T47D (cell line): ENCODE results near the gene TMEM138.
A peak's percentile ranks its signal among the peaks of the same experiment; 100 is the strongest.

ENCODE experiments used
- DNase-seq, 2 experiments: peaks; one replicate each; pipeline versions ENCODE4 v3.0.0 to v3.0.0-alpha.2; 2011 to 2012; ENCODE audit warnings: low read depth in 1 of 2, low spot score in 1 of 2
- JUND ChIP-seq: IDR thresholded peaks from 2 replicates; pipeline ENCODE4 v1.6.1; 2012; ENCODE audit warnings: low read depth
- in situ Hi-C: cut with HindIII; loops from 2 replicates; pipeline ENCODE4 v1.10.0; 2016; ENCODE audit warnings: low sequenced_read_pairs, low pct_unique_long_range_greater_than_20kb

Gene TMEM138

GRCh38 chr11:61361741-61362541, at the start of gene TMEM138, which contains the start of gene CYB561A3:
Gene TMEM138 (plus strand): TSS chr11:61362374. CDS start chr11:61364391, 2,017 bp downstream.
Gene CYB561A3 (minus strand): TSS chr11:61361882. CDS start chr11:61356713, 5,169 bp downstream.
- in situ Hi-C loops = no loop called here
- DNase-seq = peak; percentile 90 to 97
- no peak for TF ChIP-seq JUND

DNA sequence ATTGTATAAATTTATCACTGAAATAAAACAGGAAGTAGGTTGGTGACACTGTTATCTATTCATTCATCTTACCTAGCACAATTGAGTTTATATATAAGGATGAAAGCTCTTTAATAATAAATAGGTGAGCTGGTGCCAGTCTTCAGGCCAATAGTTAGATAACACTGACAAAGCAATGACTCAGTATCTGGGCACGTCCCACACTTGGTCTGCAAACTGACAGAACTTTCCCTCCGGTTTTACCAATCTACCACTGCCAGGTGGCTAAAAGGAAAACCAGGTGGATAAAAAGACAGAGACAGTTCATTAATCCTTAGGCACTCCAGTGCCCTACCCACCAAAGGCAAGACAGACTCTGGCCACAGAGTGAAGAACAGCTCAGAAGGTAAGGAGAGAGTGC, 46.9 kb upstream of the TMEM138 start:
- TF ChIP-seq JUND = no peak
- in situ Hi-C loops = no loop called here
- DNase-seq = no peak

DNA sequence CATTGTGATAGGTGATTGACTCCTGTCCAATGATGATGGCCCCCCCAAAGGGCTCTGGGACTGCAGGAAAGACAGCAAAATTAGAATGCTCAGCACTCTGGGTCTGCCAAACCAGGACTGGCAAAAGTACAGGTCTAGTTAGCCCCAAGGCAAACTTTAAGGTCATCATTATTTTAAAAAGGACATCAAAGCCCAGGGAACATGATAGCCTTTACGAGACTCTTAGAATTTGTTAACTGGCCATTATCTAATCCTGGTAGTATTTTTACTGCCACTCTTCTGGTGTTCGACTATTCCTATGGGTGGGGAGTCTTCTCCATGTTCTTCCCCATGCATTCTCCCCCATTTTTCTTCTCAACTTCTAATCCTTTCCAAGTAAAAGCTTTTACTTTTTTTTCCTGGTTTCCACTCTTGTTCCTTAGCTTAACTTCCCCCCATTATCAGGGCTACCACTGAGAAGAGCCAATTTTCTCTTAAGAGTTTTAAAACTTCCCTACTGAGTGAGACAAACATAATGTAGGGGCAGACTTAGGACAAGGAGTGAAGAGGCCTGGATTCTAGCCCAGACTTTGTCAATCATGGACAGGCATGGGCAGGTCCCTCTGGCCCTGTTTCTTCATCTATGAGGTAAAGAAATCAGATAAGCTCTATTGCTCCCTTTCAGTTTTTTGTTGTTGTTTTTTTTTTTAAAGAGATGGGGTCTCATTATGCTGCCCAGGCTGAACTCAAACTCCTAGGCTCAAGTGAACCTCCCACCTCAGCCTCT, 36.3 kb upstream of the TMEM138 start:
- DNase-seq = peak in 1 of 2 experiments; percentile 36
- in situ Hi-C loops = no loop called here
- no peak for TF ChIP-seq JUND

GRCh38 chr11:61327669-61328071, 34.5 kb upstream of the TMEM138 start:
- in situ Hi-C loops = no loop called here
- no peak for TF ChIP-seq JUND
- DNase-seq = no peak

DNA sequence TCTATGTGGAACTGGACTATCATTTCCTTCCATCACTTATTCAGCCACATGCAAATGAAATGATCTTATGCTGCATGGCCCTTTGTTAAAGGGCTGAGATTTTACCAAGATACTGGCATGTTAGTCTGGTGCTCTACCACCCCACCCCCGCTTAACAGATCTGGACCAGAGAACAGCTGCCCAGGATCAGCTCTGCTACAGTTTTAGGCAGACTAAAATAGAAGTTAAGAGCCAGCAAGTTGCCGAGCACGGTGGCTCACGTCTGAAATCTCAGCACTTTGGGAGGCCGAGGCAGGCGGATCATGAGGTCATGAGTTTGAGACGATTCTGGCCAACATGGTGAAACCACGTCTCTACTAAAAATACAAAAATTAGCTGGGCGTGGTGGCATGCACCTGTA, 33.8 kb upstream of the TMEM138 start:
- no peak for TF ChIP-seq JUND
- no peak for DNase-seq
- in situ Hi-C loops = no loop called here

DNA sequence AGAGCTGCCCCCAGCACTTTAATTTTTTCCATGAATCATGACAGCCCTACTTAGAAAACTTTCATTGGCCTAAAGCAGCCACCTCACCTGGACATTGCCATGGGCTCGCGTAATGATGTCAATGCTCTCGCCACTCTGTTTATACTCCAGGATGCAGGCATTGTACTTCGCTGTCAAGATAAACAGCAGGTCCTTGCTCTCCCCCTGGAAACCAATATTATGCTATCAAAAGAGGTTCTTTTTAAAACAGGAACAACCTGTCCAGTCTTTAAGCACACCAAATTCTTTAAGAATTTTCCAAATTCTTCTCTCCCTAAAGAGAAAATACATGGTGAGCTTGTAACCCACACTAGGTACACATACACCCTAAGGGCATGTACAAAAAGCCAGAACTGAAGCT, 32.3 kb upstream of the TMEM138 start:
- TF ChIP-seq JUND = no peak
- in situ Hi-C loops = no loop called here
- DNase-seq = peak in 1 of 2 experiments; percentile 31

- in situ Hi-C loops = no loop called here
- DNase-seq = no peak
- TF ChIP-seq JUND = no peak
Observed at GRCh38 chr11:61331651-61332050, 30.5 kb upstream of the TMEM138 start.

GRCh38 chr11:61332281-61332796, 29.8 kb upstream of the TMEM138 start:
- DNase-seq = peak; percentile 44 to 60
- in situ Hi-C loops = no loop called here
- TF ChIP-seq JUND = no peak

DNA sequence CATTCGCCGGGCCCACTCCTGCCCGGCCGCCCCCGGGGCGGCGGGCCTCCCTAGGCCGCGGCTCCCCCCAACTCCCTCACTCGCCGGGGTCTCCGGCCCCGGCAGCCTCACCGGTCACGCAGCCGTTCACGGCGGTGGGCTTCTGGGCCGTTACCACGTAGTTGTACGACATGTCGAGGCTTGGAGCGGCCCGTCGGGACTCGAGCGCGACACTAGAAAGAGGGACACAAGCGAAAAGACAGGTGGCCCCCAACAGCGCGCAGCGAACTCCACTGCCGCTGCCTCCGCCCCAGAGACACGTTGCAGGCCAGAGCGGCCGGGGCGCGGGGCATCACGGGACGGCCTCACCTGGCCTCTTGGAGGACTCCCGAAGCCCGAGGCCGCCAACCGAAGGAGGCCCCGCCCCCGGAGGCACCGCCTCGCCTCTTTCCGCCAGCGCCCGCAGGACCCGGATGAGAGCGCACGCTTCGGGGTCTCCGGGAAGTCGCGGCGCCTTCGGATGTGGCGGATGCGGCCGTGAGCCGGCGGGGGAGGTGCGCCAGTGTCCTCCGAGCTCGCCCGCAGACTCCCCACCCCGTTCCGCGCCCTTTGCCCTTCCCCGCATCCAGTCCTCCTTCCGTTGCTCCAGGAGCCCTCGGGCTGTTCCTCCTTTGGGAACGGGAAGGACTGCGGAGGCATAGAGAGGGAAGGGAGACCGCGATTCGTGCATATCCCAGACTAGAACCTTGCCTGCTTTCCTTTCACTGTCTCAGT, 29.2 kb upstream of the TMEM138 start, which contains the start of the genes DDB1 and TKFC:
DDB1 (minus strand) TSS at position 309 of the 753 bp plus-strand sequence; CDS start at position 172, 137 bp downstream.
TKFC (plus strand) TSS at position 432 of the 753 bp plus-strand sequence. CDS start 1,501 bp downstream, outside the sequence.
- TF ChIP-seq JUND = no peak; the same call in 1 of the 2 replicates
- peak; percentile 97 to 99 for DNase-seq
- in situ Hi-C loops = no loop called here

- no peak for TF ChIP-seq JUND
- in situ Hi-C loops = no loop called here
- DNase-seq = no peak
Observed at GRCh38 chr11:61333550-61334433, 28.4 kb upstream of the TMEM138 start.
